Measurements from ENCODE around the gene PRKCE.

The PRKCE gene

DNA sequence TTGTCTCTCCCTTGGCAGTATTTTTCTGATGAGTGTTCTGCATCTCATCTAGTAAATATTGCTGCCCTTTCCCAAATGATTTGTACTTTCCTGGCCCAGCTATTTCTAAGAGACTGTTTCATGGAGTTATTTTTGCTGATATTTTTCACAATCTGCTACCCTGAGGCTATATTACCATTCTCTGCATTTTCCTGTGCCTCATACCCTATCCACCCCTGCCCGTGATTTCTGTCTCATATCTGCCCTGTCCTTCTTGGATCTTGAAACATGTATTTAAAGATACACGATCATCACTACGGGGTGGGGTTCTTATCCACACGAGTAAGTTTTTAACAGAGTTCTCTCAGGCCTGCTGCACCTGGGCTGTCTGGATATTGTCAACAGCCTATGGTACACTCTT lies 556.1 kb downstream of the PRKCE start:
- DNase-seq, result no peak

DNA sequence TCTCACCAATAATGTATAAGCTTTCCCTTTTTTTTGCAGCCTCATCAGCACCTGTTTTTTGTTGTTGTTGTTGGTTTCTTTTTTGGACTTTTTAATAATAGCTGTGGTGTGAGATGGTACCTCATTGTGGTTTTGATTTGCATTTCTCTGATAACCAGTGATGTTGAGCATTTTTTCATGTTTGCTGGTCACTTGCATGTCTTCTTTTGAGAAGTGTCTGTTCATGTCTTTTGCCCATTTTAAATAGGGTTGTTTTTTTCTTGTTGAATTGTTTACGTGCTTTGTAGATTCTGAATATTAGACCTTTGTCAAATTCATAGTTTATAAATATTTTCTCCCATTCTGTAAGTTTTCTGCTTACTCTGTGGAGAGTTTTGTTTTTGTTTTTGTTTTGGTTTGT lies 557.3 kb downstream of the PRKCE start:
- DNase-seq, result no peak

DNA sequence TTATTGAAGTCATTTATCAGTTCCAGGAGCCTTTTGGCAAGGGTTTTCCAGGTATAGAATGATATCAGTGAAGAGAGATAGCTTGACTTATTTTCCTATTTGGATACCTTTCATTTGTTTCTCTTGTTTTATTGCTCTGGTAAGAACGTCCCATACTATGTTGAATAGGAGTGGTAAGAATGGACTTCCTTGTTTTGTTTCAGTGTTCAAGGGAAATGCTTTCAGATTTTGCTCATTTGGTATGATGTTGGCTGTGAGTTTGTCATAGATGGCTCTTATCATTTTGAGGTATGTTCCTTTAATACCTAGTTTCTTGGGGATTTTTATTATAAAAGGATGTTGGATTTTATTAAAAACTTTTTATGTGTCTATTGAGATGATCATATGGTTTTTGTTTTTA lies 558.6 kb downstream of the PRKCE start:
- no peak for DNase-seq

DNA sequence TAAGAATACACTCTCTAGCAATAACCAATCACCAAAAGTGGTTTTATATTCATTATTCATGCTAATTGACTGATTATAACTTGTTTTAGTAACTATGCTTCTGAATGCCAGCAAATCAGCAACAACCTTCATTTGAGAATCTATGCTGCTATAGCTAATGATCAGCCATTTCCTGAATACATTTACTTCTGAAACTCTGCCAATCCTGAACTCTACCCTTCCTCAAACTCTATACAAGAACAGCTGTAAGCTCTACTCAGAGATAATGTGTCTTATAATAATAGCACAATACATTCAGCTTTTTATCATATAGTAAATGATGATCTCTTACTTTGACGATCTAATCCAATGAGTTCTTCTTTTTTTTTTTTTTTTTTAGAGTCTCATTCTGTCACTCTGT lies 560.0 kb downstream of the PRKCE start:
- DNase-seq, result no peak

DNA sequence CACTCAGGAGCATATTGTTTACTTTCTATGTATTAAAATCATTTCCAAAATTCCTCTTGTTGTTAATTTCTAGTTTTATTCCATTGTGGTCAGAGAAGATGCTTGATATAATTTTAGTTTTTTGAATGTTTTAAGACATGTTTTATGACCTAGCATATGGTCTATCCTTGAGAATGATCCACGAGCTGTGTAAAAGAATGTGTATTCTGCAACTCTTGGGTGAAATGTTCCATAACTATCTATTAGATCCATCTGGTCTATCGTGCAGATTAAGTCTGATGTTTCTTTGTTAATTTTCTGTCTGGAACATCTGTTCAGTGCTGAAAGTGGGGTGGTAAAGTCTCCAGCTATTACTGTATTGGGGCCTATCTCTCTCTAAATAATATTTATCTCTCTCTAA lies 562.4 kb downstream of the PRKCE start:
- DNase-seq, result no peak

DNA sequence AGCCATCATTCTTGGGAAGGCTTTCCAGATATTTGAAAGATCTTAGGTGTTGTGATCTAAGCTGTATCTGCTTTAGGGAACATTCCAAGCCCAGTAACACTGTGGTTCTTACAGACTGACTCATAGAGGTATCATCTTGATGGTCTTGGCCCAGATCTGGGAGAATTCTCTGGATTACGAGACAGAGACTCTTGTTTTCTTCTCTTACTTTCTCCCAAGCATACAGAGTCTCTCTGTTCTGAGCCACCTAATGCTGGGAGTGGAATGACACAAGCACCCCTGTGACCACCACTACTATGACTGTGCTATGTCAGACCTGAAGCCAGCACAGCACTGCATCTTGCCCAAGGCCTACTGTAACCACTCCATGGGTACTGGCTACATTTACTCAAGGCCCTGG lies 564.7 kb downstream of the PRKCE start:
- DNase-seq, result no peak

DNA sequence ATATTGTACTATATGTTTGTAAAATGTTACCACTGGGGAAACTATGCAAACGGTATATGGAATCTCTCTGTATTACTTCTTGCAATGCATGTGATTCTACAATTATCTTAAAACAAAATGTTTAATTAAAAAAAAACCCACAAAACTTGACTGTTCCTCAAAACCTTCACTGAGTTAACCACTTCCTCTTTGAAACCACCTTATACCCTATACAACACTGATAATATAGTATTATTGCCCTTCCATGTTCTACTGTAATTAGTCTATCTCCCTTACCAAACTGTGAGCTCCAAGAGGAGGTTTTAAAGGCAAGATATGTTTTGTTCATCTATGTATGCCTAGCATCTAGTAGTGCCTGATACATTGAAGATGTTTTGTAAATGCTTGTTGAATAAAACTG lies 572.0 kb downstream of the PRKCE start:
- DNase-seq, result peak in 1 of 5 experiments; percentile 56

DNA sequence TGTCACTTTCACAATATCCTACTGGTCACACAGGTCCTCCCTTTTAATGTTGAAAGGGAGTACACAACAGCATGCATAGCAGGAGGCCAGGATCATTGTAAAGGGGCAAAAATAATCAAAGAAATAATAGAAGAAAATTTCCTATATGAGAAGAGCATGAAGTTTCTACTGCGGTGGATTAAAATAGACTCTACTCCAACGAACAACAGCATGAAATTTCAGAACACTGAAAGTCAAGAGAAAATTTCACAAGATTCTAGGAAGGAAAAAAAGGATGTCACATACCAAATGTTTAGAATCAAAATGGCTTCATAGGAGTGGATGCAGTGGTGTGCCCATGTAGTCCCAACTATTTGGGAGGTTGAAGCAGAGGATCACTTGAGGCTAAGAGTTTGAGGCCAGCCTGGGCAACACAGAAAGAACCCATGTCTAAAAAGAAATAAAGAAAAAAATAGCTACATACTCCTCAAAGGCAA lies 573.7 kb downstream of the PRKCE start:
- DNase-seq, result no peak

DNA sequence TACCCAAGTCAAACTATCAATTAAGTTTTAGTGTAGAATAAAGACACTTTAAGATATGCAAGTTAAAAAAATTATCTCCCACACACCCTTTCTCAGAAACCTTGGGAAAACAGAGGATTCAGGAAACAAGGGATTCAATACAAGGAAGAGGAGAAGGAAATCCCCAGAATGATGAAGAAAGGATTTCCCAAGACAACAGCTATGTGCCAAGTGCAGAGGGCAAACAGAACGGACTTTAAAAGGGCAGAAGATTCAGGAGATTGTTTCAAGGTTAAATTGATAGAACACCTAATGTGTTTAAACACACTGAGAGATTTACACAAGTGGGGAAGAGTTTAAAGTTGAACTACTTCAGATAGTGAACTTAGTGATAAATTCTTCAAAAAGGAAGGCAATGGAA lies 574.3 kb downstream of the PRKCE start:
- no peak for DNase-seq

DNA sequence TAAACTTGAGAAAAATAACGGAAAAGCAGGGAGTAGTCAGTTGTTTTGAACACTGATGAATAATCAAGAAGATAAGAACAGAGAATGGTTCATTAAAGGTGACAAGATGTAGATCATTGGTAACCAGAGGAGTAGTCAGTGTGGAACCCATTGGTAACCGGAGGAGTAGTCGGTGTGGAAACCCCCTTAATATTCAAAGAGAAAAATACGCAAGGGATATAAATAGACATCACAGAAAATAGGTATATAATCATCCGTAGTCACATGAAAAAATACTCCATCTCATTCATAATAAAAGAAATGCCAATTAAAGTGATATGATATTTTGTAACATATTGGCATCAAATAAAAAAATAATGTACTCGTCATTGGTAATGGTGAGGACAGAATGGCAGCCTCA lies 575.1 kb downstream of the PRKCE start:
- DNase-seq, result no peak

DNA sequence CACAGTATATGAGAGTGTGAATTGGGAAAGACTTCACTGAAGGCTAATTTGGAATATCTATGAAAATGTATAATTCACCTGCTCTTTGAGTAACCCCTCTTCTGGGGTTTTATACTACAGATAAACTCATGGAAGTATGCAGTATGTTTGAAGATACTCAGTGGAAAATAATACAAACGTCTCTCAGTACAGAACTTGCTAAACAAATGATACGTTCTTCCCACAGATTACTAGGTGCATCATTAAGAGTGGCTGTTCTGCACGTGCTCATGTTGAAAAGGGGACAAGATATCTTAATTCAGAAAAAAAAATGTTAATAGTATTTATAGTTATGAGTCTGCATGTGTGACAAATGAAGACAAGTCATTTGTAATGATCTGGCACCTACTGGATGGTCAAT lies 575.5 kb downstream of the PRKCE start:
- DNase-seq, result no peak

DNA sequence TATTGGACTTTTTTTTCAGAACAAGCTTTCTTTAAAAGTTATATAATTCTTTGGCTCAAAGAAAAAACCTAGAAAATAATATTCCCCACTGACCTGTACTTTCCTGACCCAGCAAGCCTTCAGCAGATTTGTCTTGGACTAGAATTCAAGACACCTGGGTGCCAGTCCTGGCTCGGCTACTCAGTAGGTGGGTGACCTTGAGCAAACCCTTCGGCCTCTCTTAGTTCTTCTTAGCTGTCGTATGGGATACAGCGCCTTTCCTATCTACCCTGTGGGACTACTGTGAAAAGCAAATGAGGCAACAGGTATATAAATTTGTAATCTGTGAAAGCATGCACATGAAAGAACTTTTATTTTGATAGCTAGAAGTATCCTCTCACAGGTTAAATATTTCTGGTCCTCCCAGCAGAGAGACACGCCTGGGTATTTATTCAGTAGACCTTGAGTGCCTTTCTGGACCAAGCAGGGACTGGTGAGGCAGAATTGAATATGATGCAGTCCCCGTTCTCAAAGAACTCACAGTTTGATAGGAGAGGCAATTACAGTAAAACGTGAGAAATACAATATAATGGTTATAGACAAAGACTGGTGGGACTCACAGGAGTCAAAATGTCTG lies 576.3 kb downstream of the PRKCE start:
- DNase-seq, result no peak

DNA sequence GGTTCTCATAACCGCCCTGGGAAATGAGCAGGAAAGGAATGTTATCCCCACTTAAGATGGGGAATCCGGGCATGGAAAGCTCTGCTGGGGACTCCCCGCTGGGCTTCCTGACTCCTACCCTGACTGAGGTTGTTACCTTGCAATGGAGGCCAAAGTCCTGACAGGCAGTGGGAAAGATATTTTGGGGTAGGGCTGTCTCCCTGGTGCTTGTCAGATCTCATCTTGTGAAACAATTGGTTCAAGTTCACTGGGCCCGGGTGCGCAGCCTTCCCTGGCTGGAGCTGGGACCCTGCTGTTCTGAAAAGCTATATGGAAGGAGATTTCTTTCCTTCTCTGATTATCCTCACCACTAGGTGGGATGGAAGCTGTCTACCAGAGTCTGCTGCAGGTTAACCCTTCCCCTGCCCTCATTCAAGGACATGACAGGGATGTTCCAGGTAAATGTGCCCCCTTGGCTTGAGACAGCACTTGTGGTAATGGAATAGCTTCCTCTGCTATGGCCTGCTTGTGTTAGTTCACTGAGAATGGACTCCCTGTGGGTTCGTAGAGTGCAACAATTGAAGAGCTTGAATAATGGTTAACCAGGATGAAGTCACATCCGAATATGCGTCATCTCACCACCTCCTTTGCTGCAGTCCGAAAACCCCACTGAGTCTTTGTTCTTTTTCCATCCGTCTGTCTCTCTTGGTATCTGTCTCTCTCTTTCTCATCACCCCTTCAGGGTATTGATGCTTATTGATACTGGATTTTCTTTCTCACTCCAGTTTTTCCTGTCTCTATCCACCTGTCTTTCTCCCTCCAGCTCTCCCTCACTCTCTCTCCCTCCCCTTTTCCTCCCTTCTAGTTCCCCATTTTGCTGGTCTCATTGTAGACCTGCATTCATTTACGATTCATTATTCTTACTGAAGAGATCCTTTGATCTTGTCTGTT lies 577.9 kb downstream of the PRKCE start:
- peak in 2 of 5 experiments; percentile 56 to 91 for DNase-seq

DNA sequence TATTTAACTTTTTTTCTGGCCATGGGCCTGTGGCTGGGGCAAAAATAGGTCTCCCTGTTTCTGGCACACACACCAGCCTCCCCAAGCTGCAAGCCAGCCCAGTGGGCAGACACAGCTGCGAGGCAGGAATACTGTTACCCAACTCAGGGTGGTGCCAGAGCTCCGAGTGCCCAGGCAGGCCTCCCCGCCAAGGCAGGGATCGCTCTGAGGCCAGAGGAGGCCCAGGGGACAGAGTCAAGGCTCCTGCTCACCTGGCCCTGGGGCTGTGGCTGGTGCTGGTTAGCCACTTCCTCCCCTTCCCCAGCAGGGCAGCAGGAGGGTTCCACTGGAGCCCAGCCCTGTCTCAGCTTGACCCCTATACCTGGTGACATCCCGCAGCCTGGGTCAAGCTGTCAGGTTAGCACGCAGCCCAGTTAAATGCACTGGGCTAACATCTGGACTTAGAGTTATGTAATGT lies 578.7 kb downstream of the PRKCE start:
- peak in 2 of 5 experiments; percentile 5 to 39 for DNase-seq

DNA sequence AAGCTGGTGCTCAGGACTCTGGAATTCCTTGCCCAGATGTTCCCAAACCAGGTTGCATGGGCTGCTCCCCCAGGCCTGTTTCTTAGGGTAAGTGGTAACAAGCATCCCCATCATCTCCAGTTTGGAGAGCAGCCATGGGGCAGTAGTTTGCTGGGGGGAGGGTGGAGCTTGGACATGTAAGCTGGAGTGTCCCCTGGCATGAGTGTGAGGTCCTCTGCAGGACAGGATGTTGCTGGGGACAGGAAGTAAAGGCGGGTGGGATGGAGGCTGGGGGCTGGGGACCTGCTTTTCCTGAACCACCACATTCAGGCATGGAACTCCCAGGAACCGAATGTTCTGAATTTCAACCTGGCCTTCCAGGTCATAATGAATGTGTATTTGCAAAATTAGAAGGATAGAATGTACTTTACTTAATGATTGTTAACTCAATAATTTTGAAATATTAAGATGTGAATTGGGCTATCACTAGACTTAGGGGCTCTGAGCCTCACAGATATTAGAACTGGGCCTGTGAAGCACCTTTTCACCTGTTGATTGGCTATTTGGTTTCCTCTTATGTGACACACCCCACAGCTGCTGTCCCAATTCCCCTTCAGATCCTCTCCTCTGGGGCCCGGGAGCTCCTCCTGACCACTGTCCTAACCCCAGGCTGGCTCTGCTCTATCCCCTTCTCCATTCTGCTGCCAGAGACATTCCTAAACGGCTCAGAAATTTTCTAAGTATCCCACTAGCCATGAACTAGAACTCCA lies 579.4 kb downstream of the PRKCE start:
- DNase-seq, result no peak

DNA sequence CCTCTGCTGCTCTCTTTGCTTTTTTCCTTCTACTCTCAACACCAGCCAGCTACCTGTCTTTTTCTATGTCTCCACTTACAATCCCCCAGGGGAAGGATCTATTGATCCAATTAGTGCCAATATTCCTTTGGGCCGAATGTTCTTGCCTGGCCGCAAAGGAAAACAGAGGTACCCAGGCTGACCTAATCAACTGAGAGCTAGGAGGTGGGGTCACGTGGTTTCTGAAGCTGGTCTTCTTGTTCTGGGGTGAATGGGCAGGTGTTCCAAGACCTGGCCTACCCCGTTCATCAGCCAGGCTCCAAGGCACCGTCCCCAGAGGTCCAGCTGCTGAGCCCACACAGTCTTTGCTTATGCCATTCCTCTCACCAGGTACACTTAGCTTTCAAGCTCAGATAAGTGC lies 580.2 kb downstream of the PRKCE start:
- no peak for DNase-seq

DNA sequence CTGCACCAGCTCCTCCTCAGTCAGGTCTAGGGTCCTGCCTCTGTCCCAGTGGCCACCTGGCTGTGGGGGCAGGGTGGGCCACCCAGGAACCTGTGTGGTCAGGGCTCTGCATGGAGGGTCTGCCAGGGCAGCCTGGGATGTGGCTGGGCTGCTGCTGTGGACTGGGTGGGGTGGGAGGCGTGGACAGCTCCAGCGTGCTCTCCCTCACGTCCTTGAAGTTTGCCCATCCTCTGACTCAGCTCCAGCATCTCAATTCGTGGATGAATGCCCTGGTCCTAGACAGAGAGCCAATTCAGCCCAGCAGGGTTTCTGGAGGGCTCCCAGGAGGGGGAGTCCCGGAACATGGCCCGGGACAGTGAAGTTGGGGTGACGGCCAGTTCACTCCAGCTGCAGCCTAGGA lies 581.4 kb downstream of the PRKCE start:
- no peak for DNase-seq

DNA sequence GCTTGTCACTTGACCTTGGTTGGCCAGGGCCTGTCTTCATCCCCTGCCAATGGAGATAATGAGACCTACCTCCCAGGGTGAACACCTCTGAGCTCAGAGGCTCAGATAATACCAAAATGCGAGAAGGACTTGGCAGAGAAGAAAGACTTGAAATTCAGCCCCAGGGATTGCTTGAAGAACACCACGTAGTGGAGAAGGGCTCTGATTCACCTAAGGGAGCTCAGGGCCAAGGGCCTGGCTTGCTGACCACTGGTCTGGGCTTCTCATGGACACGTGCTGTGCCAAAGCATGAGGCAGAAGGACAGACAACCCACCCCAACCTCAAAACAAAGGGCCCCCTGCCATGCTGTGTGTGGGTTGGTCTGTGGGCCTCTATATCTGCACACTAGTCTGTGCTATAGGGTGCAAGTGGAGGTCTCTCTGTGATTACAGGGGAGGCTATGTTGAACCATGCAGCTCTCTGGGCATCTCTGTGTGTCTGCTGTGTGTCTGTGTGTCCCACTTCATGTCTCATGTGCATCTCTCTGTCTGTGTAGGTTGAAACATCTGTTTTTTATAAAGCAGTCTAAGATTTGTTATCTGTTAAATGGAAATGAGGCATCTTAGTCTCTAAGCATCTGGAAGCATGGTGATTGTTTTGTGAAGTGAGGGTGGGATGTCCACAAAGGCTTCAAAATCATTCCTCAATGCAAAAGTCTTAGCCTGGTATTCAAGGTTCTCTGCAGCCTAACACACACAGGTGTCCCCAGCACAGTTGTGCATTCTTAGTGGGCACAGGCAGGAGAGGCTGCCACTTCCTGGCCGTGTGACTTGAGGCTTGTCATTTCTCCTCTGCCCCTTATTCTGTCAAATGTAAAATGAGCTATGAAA lies 584.8 kb downstream of the PRKCE start:
- peak in 1 of 5 experiments; percentile 83 for DNase-seq

DNA sequence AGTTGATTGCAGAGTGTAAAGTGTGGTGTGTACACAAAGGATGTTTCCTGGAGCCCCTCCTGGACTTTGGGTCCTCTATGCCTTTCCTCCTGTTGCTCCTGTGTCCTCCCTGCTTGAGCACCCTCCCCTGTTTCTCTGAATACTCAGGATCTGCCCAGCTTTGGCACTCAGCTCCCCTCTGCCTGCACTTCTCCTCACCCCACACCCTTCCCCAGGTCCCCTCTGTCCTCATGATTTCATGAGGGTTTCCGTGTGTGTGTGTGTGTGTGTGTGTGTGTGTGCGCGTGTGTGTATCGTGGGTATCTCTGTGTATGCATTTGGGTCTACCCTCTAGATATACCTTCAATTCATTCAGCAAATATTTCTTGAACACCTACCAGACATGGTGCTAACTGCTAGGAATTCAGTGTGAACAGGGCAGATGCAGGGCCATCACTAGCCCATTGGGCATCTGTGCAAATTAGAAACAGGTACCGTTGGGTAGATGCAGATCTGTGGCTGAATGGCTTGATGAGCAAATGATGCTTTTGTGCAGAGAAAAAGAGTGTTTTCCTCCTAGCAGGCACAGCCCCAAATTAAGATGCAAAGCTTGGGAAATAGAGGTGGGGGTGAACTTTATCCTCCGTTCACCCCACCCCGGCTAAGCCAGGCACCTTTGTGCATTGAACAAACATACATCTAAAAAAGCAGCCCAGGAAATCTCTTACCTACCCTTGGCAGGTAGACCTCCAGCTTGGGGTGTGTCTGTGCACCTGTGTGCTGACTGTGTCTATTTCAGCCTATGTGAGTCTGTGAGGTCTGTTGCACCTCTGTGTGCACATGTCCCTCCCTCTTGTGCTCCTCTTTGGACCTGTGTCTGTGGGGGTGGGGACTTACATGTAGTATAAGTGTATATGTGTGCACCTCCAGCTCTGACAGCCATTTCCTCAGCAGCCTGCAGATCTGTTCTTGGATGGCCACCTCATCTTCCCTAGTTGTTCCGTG lies 585.7 kb downstream of the PRKCE start:
- no peak for DNase-seq
